Measurements from ENCODE around the gene COL23A1.

Gene COL23A1

DNA sequence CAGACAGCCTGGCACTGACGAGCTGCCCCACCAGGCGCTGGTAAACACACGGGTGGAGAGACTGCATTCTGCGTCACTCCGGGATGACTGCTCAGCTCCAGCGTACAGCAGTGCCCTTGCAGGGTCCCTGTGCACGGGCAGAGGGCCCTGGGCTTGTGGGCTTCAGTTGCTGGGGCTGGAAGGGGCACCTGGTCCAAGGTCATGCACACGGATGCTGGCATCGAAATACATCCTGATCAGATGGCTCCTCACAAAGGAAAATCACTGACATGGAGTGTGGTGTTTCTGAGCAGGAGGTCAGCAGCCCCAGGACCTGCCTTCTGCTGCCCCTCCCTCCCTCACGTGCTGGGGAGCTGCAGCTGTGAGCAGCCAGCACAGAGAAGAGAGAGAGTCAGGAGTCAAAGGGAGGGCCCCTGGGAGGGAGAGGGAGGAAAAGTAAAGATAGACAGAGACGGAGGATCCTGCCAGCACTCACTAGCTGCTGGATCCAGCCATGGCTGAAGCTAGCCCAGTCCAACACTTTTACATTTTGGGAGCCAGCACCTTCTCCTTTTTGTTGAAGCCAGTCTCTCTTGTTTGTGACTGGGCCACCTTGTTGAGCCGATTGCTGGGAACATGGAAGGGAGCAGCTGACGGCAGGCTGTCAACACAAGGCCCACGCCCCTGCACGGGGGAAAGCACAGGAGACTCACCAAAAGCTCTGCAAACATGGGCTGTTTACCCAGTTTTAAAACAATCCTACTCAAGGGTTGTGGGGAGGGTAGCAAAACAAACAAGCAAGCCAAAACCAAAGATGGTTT is 191.1 kb downstream of the COL23A1 start:
- no peak for DNase-seq (ENCODE audit: low read depth, low spot score)
- H3K9ac ChIP-seq (ENCODE audit: insufficient read length): no peak overlapping the region
- H3K9me3 ChIP-seq (ENCODE audit: low read depth, low read length): no peaks in the 10 kb centered on the region
- H3K27ac ChIP-seq: no peak overlapping the region
- no peak overlapping the region for H3K4me3 ChIP-seq
- H3K36me3 ChIP-seq (ENCODE audit: insufficient read depth, low read length): no peaks in the 10 kb centered on the region
- TF ChIP-seq POLR2AphosphoS5 (IDR thresholded peaks at IDR 0.05; ENCODE audit: borderline replicate concordance, low read depth, low read length) (no peak), EZH2 (IDR thresholded peaks at IDR 0.05) (no peak), FOXP2 (optimal IDR thresholded peaks at IDR 0.05; ENCODE audit: control extremely low read depth, extremely low read length, insufficient read depth) (no peak)

DNA sequence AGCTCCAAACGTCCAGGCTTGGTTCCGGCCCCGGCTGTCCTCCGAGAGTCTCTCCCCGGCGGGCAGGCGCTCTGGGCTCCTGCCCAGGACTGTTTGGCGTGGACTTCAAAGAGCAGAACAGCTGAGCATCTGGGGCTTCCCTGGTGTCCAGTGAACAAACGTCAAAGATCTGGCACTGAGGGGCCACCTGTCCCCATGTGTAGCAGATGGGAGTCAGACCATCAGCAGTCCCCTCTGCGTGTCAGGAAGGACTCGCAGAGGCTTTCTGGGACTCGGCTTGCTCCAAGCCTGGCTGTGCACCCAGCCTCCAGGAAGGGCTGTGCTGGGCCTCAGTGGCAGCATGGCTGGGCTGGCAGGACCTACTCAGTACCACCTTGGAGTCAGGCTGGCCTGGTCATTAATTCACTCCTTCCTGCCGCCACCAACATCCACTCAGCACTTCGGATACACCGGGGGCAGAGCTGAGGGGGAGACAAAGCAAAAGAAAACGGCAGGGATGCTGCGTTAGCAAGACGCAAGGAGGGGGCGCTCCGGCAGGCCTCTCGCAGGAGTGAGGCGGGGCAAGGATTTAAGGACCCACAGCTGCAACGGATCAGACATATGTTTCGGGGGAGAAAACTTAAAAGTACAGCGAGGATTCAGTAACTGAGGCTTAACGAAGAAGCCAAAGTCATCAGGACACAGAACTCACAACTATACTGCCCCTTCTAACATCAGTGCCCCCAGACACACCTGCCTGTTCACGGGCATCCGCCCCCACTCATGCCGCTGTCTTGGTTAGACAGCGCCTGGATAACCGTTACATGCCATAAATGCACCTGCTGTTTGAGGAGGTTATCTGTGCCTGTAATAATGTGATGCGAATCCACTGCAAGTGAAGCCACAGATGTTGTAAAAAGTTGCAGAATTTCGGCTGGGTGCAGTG is 193.1 kb downstream of the COL23A1 start:
- H3K9ac ChIP-seq (ENCODE audit: insufficient read length): no peak overlapping the region
- H3K27ac ChIP-seq: no peak overlapping the region
- no peak for DNase-seq (ENCODE audit: low read depth, low spot score)
- no peaks in the 10 kb centered on the region for H3K36me3 ChIP-seq (ENCODE audit: insufficient read depth, low read length)
- H3K9me3 ChIP-seq (ENCODE audit: low read depth, low read length): no peaks in the 10 kb centered on the region
- no peak overlapping the region for H3K4me3 ChIP-seq
- no peak for TF ChIP-seq POLR2AphosphoS5 (IDR thresholded peaks at IDR 0.05; ENCODE audit: borderline replicate concordance, low read depth, low read length)
- no peak for TF ChIP-seq EZH2 (IDR thresholded peaks at IDR 0.05)
- TF ChIP-seq FOXP2 (optimal IDR thresholded peaks at IDR 0.05; ENCODE audit: control extremely low read depth, extremely low read length, insufficient read depth): no peak

DNA sequence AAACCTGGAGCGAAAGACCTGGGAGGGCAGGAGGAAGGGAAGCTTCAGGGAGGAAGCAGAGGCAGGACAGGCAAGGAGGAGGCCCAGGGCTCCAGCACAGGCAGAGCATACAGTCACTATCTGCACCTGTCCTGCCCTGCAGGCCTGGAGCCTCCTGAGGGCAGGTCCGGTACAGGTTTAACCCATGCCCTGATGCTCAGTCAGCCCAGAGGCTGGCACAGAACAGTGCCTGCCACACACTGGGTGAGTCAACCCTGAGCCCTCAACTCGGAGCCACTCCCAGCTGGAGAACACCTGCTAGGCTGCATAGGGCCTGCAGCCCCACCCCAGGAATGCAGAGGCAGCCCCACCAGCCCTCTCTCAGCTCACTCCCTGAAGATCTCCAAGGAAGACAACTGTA is 196.1 kb downstream of the COL23A1 start:
- no peak for DNase-seq (ENCODE audit: low read depth, low spot score)
- Histone ChIP-seq H3K27ac (no peak overlapping the region), H3K4me3 (no peak overlapping the region), H3K36me3 (ENCODE audit: insufficient read depth, low read length) (no peaks in the 10 kb centered on the region), H3K9me3 (ENCODE audit: low read depth, low read length) (no peaks in the 10 kb centered on the region), H3K9ac (ENCODE audit: insufficient read length) (no peak overlapping the region)
- TF ChIP-seq EZH2 (IDR thresholded peaks at IDR 0.05) (no peak), POLR2AphosphoS5 (IDR thresholded peaks at IDR 0.05; ENCODE audit: borderline replicate concordance, low read depth, low read length) (no peak), FOXP2 (optimal IDR thresholded peaks at IDR 0.05; ENCODE audit: control extremely low read depth, extremely low read length, insufficient read depth) (no peak)

DNA sequence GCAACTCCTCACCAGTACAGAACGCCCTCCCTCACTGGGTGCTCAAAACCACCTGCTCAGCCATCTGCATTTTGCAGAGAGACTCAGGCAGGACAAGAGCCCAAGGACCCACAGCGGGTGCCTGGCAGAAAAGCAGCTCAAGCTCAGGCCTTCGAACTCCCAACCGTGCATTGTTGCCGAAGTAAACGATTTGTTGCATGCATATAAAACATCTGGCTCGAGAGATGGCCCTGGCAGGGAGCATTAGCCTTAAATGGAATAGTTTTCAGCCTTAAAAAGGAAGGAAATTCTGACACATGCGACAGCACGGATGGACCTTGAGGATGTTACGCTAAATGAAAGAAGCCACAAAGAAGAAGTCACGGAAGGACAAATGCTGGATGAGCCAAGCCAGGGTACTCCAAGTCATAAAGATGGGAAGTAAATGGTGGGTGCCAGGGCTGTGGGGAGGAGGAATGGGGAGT is 197.2 kb downstream of the COL23A1 start:
- Histone ChIP-seq H3K4me3 (no peak overlapping the region), H3K9ac (ENCODE audit: insufficient read length) (no peak overlapping the region), H3K36me3 (ENCODE audit: insufficient read depth, low read length) (no peaks in the 10 kb centered on the region), H3K27ac (no peak overlapping the region), H3K9me3 (ENCODE audit: low read depth, low read length) (no peaks in the 10 kb centered on the region)
- no peak for DNase-seq (ENCODE audit: low read depth, low spot score)
- TF ChIP-seq FOXP2 (optimal IDR thresholded peaks at IDR 0.05; ENCODE audit: control extremely low read depth, extremely low read length, insufficient read depth) (no peak), POLR2AphosphoS5 (IDR thresholded peaks at IDR 0.05; ENCODE audit: borderline replicate concordance, low read depth, low read length) (no peak), EZH2 (IDR thresholded peaks at IDR 0.05) (no peak)

DNA sequence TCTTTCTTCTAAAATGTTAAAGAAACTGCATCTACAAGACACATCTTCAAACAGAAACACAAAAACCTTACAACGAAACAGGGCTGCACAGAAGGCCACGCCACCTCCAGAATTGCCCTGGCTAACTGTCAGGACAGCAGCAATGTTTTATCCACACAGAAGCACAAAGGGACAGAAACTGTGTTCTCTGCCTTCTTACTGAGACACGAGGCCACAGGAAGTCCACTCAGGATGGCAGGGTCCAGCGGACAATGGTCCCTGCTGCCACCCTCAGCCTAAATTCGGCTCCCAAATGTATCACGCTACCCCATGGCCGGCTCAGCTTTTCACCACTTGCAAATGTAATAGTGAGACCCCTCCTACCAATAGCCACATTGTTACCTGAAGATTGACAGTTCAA is 197.8 kb downstream of the COL23A1 start:
- Histone ChIP-seq H3K4me3 (no peak overlapping the region), H3K36me3 (ENCODE audit: insufficient read depth, low read length) (no peaks in the 10 kb centered on the region), H3K27ac (no peak overlapping the region), H3K9ac (ENCODE audit: insufficient read length) (no peak overlapping the region), H3K9me3 (ENCODE audit: low read depth, low read length) (no peaks in the 10 kb centered on the region)
- DNase-seq (ENCODE audit: low read depth, low spot score): no peak
- no peak for TF ChIP-seq FOXP2 (optimal IDR thresholded peaks at IDR 0.05; ENCODE audit: control extremely low read depth, extremely low read length, insufficient read depth)

DNA sequence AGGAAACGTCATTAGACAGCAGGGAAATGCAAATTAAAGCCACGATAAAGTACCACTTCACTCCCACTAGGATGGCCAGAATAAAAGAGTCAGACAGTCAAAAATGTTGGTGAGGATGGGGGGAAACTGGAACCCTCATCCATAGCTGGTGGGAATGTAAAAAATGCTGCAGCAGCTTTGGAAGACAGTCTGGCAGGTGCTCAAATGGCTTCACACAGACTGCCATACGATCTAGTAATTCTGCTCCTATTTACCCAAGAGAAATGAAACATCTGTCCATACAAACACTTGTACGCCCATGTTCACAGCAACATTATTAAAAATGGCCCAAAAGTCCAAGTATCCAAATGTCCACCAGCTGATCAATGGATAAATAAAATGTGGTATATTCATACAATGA is 198.7 kb downstream of the COL23A1 start:
- H3K27ac ChIP-seq: no peak overlapping the region
- no peak for DNase-seq (ENCODE audit: low read depth, low spot score)
- no peaks in the 10 kb centered on the region for H3K9me3 ChIP-seq (ENCODE audit: low read depth, low read length)
- no peak overlapping the region for H3K4me3 ChIP-seq
- H3K9ac ChIP-seq (ENCODE audit: insufficient read length): no peak overlapping the region
- no peak for TF ChIP-seq FOXP2 (optimal IDR thresholded peaks at IDR 0.05; ENCODE audit: control extremely low read depth, extremely low read length, insufficient read depth)
- no peak for TF ChIP-seq POLR2AphosphoS5 (IDR thresholded peaks at IDR 0.05; ENCODE audit: borderline replicate concordance, low read depth, low read length)
- no peak for TF ChIP-seq EZH2 (IDR thresholded peaks at IDR 0.05)
- no peaks in the 10 kb centered on the region for H3K36me3 ChIP-seq (ENCODE audit: insufficient read depth, low read length)

DNA sequence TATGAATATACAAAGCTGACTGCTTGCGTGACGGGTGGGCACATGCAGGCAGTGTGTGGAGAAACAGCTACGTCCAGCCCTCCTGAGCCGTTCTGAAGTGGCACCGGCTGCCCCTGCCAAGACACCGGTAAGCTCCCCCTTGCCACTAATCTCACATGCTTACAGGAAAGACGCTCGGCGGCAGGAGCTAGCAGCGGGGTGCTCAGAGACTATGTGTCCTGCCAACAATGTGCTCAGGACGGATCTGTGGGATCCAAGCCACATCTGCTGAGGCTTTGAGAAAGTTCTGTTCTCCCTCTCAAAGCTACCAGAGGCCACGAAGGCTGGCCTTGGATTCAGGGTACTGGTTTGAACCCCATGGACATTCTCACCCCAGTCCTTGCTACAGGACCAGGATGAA is 200.4 kb downstream of the COL23A1 start:
- H3K27ac ChIP-seq: no peak overlapping the region
- no peak for DNase-seq (ENCODE audit: low read depth, low spot score)
- no peak overlapping the region for H3K9ac ChIP-seq (ENCODE audit: insufficient read length)
- TF ChIP-seq FOXP2 (optimal IDR thresholded peaks at IDR 0.05; ENCODE audit: control extremely low read depth, extremely low read length, insufficient read depth): no peak
- TF ChIP-seq POLR2AphosphoS5 (IDR thresholded peaks at IDR 0.05; ENCODE audit: borderline replicate concordance, low read depth, low read length): no peak
- TF ChIP-seq EZH2 (IDR thresholded peaks at IDR 0.05): no peak
- no peak overlapping the region for H3K4me3 ChIP-seq
- no peaks in the 10 kb centered on the region for H3K36me3 ChIP-seq (ENCODE audit: insufficient read depth, low read length)
- H3K9me3 ChIP-seq (ENCODE audit: low read depth, low read length): no peaks in the 10 kb centered on the region

DNA sequence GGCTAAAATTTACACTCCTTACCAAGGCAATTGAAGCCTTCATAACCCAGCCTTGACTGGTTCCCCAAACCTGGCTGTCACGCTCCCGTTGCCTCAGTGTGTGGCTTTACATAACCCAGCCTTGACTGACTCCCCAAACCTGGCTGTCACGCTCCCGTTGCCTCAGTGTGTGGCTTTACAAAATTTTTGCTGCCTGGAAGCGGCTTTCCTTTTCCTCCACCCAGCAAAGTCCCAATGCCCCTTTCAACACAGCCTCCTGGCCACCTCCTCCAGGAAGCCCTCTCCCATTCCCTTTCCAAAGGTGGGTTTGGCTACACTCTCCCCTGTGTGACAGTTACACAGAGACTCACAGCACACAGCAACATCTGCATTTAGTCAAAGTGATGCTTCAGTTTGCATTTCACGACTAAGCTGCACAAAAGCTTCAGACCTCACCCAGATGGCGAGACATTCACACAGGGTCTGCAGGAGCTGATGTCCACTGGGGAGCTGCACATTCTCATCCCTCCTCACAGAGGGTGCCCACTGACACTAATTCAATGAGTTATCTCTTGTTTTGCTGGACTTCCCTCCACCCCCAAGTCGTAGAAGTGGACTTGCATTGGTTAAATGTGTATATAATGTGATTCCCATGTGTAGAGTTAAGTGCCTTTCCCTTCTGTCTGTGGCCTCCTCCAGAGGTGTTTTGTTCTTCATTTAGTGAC is 201.0 kb downstream of the COL23A1 start:
- Histone ChIP-seq H3K36me3 (ENCODE audit: insufficient read depth, low read length) (no peaks in the 10 kb centered on the region), H3K27ac (no peak overlapping the region), H3K9ac (ENCODE audit: insufficient read length) (no peak overlapping the region), H3K4me3 (no peak overlapping the region), H3K9me3 (ENCODE audit: low read depth, low read length) (no peaks in the 10 kb centered on the region)
- no peak for DNase-seq (ENCODE audit: low read depth, low spot score)
- TF ChIP-seq POLR2AphosphoS5 (IDR thresholded peaks at IDR 0.05; ENCODE audit: borderline replicate concordance, low read depth, low read length) (no peak), EZH2 (IDR thresholded peaks at IDR 0.05) (no peak), FOXP2 (optimal IDR thresholded peaks at IDR 0.05; ENCODE audit: control extremely low read depth, extremely low read length, insufficient read depth) (no peak)

Data from SK-N-MC (cell line).